Liver (tissue), 9 donors: ENCODE measurements around the gene GRIN1. TPM values are rescaled to one million over a fixed set of nuclear protein-coding genes. Genes with fewer than 3 reads are reported as not detected.

Experiments
- DNase-seq: peaks from one replicate; pipeline ENCODE4 v3.0.0-alpha.2; 2017; ENCODE audit warnings: low spot score
- H3K27ac ChIP-seq, 2 donors: one replicate each; pipeline ENCODE4 v1.7.0; 2013; ENCODE audit warnings: inconsistent platforms in 2 of 2, low read length in 2 of 2, control low read depth in 1 of 2, low read depth in 1 of 2, mild to moderate bottlenecking in 1 of 2
- H3K27me3 ChIP-seq, 4 donors: one replicate each; pipeline versions ENCODE4 v1.6.1 to v1.7.0; 2013; ENCODE audit warnings: low read length in 3 of 4, inconsistent platforms in 1 of 4, mild to moderate bottlenecking in 1 of 4, moderate library complexity in 1 of 4; ENCODE audit not compliant: control insufficient read depth in 4 of 4, insufficient read depth in 4 of 4
- H3K36me3 ChIP-seq, 4 donors: one replicate each; pipeline versions ENCODE4 v1.6.1 to v1.7.0; 2013; ENCODE audit warnings: low read length in 3 of 4, mild to moderate bottlenecking in 3 of 4, low read depth in 1 of 4, moderate library complexity in 1 of 4; ENCODE audit not compliant: control insufficient read depth in 4 of 4, insufficient read depth in 3 of 4
- H3K4me1 ChIP-seq, 4 donors: one replicate each; pipeline versions ENCODE4 v1.6.1 to v1.7.0; 2013; ENCODE audit warnings: low read length in 3 of 4, mild to moderate bottlenecking in 3 of 4, moderate library complexity in 1 of 4; ENCODE audit not compliant: control insufficient read depth in 4 of 4, insufficient read depth in 4 of 4
- H3K4me3 ChIP-seq, 3 donors: one replicate each; pipeline versions ENCODE4 v1.6.1 to v1.7.0; 2013; ENCODE audit warnings: low read length in 3 of 3, control low read depth in 1 of 3, low read depth in 1 of 3, mild to moderate bottlenecking in 1 of 3
- H3K9ac ChIP-seq, 2 donors: one replicate each; pipeline ENCODE4 v1.7.0; 2013; ENCODE audit warnings: low read length in 2 of 2, mild to moderate bottlenecking in 2 of 2, moderate library complexity in 2 of 2, control low read depth in 1 of 2, low read depth in 1 of 2
- H3K9me3 ChIP-seq, 4 donors: one replicate each; pipeline versions ENCODE4 v1.6.1 to v1.7.0; 2013; ENCODE audit warnings: low read length in 3 of 4; ENCODE audit not compliant: control insufficient read depth in 4 of 4
- ATF3 ChIP-seq: IDR thresholded peaks from 2 replicates; pipeline ENCODE4 v1.6.1; 2016; ENCODE audit warnings: antibody characterized with exemption
- EGR1 ChIP-seq, 2 donors: IDR thresholded peaks; 2 replicates each; pipeline ENCODE4 v1.6.1; 2016 to 2018; ENCODE audit warnings: antibody characterized with exemption in 2 of 2, low read depth in 2 of 2
- FOXA1 ChIP-seq: IDR thresholded peaks from 2 replicates; pipeline ENCODE4 v1.6.1; 2016; ENCODE audit warnings: antibody characterized with exemption
- FOXA2 ChIP-seq: IDR thresholded peaks from 2 replicates; pipeline ENCODE4 v1.6.1; 2016; ENCODE audit warnings: antibody characterized with exemption
- GABPA ChIP-seq, 2 donors: IDR thresholded peaks in 1 of 2; conservative IDR thresholded peaks in 1 of 2; 2 replicates each; pipeline ENCODE4 v1.6.1; 2016; ENCODE audit warnings: antibody characterized with exemption in 2 of 2, mild to moderate bottlenecking in 1 of 2, moderate library complexity in 1 of 2
- HNF4A ChIP-seq, 2 donors: conservative IDR thresholded peaks; 2 replicates each; pipeline ENCODE4 v1.6.1; 2016; ENCODE audit warnings: antibody characterized with exemption in 2 of 2, mild to moderate bottlenecking in 2 of 2
- HNF4G ChIP-seq: IDR thresholded peaks from 2 replicates; pipeline ENCODE4 v1.6.1; 2016; ENCODE audit warnings: antibody characterized with exemption
- JUND ChIP-seq, 2 donors: IDR thresholded peaks; 2 replicates each; pipeline ENCODE4 v1.6.1; 2016; ENCODE audit warnings: antibody characterized with exemption in 2 of 2
- NR2F2 ChIP-seq: IDR thresholded peaks from 2 replicates; pipeline ENCODE4 v1.6.1; 2016; ENCODE audit warnings: antibody characterized with exemption
- RAD21 ChIP-seq, 2 donors: IDR thresholded peaks; 2 replicates each; pipeline ENCODE4 v1.6.1; 2016; ENCODE audit warnings: antibody characterized with exemption in 2 of 2, mild to moderate bottlenecking in 2 of 2
- RXRA ChIP-seq, 2 donors: IDR thresholded peaks; 2 replicates each; pipeline ENCODE4 v1.6.1; 2017 to 2018; ENCODE audit warnings: antibody characterized with exemption in 2 of 2, mild to moderate bottlenecking in 1 of 2
- SP1 ChIP-seq: IDR thresholded peaks from 2 replicates; pipeline ENCODE4 v1.6.1; 2018; ENCODE audit warnings: antibody characterized with exemption, mild to moderate bottlenecking
- TAF1 ChIP-seq: conservative IDR thresholded peaks from 2 replicates; pipeline ENCODE4 v1.6.1; 2016; ENCODE audit warnings: antibody characterized with exemption, mild to moderate bottlenecking
- YY1 ChIP-seq: IDR thresholded peaks from 2 replicates; pipeline ENCODE4 v1.6.1; 2016; ENCODE audit warnings: antibody characterized with exemption, mild to moderate bottlenecking
- WGBS: extraction: QIAGEN DNeasy Blood & Tissue Kit; methylation state at CpG from one replicate; pipeline ENCODE4 v1.1.7; 2013; 5-methylcytosine and 5-hydroxymethylcytosine counted together
- polyA plus RNA-seq, 2 donors: library from polyadenylated mRNA; stranded (reverse) in 1 of 2; unstranded in 1 of 2; fragments of 200-250 nt in 1 of 2; fragments of >200 nt in 1 of 2; fragmentation: Nextera tagmentation in 1 of 2; extraction: Ambion mirVana in 1 of 2; gene quantifications; one replicate each; pipeline versions ENCODE4 v1.2.1 to v1.2.3, GENCODE V29; 2013 to 2015
- total RNA-seq, 2 donors: library from RNA; depleted of rRNA; stranded (reverse); fragments of >200 nt; gene quantifications; one replicate each; pipeline ENCODE4 v1.2.3, GENCODE V29; 2014
- TF ChIP-seq, protein P1 (sequence below): IDR thresholded peaks from 2 replicates; pipeline ENCODE4 v1.6.1; 2016; ENCODE audit warnings: antibody characterized with exemption
- TF ChIP-seq, protein P2 (sequence below): IDR thresholded peaks from 2 replicates; pipeline ENCODE4 v1.6.1; 2016; ENCODE audit warnings: antibody characterized with exemption, mild to moderate bottlenecking
- TF ChIP-seq, protein P3 (sequence below): fragments of 150-350 bp; IDR thresholded peaks from 2 replicates; pipeline ENCODE4 v1.5.1; 2017; ENCODE audit warnings: improper control_type of control experiment, low read depth, low read length; ENCODE audit not compliant: missing input control
- TF ChIP-seq, protein P4 (sequence below): IDR thresholded peaks from 2 replicates; pipeline ENCODE4 v1.6.1; 2016; ENCODE audit warnings: antibody characterized with exemption
- donor health status: healthy.
- donor health status: healthy.
- donor health status: healthy.
- donor health status: healthy.
- donor health status: healthy.

GRIN1 gene
- total and polyA plus RNA-seq, 4 donors = 0.05 TPM; not detected in 3

DNA sequence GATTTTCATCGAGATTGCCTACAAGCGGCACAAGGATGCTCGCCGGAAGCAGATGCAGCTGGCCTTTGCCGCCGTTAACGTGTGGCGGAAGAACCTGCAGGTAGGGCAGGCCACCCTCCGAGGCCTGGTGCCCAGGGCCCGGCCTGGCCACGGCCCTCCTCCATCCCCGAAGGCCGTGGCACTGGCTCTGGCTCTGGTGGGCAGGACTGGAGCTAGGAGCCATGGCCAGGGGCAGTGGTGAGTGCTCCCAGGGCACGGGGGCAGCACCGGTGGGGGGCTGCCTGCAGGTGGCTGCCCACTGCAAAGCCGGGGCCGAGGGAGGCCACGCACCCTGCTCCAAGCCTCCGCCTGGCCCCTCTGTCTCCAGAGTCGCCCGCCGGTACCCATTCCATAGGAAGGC is 24.9 kb downstream of the GRIN1 start:
- TF ChIP-seq FOXA1 (no peak), SP1 (no peak), RXRA (IDR thresholded peaks at IDR 0.05) (no peak), RAD21 (IDR thresholded peaks at IDR 0.05) (no peak), GABPA (IDR thresholded peaks at IDR 0.05 in 1 of 2, conservative IDR thresholded peaks at IDR 0.05 in 1 of 2) (no peak), FOXA2 (no peak), NR2F2 (no peak), HNF4G (no peak), EGR1 (IDR thresholded peaks at IDR 0.05; ENCODE audit: low read depth in 2 of 2) (no peak)
- TF ChIP-seq, protein P1, sequence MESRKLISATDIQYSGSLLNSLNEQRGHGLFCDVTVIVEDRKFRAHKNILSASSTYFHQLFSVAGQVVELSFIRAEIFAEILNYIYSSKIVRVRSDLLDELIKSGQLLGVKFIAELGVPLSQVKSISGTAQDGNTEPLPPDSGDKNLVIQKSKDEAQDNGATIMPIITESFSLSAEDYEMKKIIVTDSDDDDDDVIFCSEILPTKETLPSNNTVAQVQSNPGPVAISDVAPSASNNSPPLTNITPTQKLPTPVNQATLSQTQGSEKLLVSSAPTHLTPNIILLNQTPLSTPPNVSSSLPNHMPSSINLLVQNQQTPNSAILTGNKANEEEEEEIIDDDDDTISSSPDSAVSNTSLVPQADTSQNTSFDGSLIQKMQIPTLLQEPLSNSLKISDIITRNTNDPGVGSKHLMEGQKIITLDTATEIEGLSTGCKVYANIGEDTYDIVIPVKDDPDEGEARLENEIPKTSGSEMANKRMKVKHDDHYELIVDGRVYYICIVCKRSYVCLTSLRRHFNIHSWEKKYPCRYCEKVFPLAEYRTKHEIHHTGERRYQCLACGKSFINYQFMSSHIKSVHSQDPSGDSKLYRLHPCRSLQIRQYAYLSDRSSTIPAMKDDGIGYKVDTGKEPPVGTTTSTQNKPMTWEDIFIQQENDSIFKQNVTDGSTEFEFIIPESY = no peak
- TF ChIP-seq, protein P2, sequence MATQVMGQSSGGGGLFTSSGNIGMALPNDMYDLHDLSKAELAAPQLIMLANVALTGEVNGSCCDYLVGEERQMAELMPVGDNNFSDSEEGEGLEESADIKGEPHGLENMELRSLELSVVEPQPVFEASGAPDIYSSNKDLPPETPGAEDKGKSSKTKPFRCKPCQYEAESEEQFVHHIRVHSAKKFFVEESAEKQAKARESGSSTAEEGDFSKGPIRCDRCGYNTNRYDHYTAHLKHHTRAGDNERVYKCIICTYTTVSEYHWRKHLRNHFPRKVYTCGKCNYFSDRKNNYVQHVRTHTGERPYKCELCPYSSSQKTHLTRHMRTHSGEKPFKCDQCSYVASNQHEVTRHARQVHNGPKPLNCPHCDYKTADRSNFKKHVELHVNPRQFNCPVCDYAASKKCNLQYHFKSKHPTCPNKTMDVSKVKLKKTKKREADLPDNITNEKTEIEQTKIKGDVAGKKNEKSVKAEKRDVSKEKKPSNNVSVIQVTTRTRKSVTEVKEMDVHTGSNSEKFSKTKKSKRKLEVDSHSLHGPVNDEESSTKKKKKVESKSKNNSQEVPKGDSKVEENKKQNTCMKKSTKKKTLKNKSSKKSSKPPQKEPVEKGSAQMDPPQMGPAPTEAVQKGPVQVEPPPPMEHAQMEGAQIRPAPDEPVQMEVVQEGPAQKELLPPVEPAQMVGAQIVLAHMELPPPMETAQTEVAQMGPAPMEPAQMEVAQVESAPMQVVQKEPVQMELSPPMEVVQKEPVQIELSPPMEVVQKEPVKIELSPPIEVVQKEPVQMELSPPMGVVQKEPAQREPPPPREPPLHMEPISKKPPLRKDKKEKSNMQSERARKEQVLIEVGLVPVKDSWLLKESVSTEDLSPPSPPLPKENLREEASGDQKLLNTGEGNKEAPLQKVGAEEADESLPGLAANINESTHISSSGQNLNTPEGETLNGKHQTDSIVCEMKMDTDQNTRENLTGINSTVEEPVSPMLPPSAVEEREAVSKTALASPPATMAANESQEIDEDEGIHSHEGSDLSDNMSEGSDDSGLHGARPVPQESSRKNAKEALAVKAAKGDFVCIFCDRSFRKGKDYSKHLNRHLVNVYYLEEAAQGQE = no peak
- H3K4me3 ChIP-seq = no peak overlapping the region
- H3K27ac ChIP-seq = no peak overlapping the region
- DNase-seq = no peak
- H3K9me3 ChIP-seq = no peaks in the 10 kb centered on the region
- peaks cover 2 to 26% (median 14%) of the 10 kb centered on the region in 4 donors for H3K27me3 ChIP-seq
- no peak overlapping the region for H3K9ac ChIP-seq
- WGBS = 82% methylated on average over 22 of the region's 22 CpGs
- H3K36me3 ChIP-seq = no peaks in the 10 kb centered on the region
- peaks cover 6 to 19% (median 11%) of the 10 kb centered on the region in 4 donors for H3K4me1 ChIP-seq

DNA sequence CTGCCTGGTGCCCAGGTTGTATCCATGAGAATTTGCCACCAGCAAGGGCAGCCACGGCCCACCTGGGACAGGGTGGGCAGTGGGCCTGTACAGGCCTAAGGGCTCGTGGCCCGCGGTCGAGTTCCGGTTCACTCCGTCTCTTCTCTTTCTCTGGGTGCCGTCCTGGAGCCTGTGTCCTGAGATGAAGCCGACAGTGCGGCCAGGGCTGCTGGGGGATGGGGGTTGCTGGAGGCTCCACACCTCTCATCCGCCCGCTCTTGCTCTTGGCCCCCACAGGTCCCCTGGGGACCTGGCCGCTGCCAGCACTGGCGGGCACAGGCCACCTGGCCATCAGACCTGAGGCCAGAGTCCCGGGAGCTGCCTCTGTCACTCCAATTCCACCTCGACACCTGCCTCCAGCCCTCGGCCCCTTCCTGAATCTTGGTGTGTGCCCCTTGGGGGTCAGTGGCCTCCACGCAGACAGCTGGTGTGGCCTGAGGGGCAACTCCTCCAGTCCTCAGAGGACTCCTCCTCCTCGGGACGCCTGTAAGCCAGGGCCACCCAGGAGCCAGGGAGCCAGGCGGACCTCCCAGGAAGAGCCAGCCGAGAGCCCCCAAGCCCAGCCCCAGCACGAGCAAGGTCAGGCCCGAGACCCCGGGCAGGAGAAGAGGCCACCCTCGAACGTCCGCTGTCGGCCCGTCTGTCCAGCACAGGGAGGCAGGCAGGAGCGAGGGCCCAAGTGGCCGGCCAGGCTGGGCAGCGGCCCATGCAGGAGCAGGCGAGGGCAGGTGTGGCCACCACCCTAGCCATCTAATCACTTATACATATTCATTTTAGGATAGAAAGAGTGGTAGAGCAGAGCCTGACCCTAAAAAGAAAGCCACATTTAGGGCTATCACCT is 25.7 kb downstream of the GRIN1 start:
- 70% methylated on average over 34 of the region's 34 CpGs for WGBS
- H3K4me1 ChIP-seq = peaks cover 14 to 27% (median 18%) of the 10 kb centered on the region in 4 donors
- no peak for TF ChIP-seq ATF3
- TF ChIP-seq SP1 = no peak
- no peak for TF ChIP-seq HNF4A (conservative IDR thresholded peaks at IDR 0.05)
- no peak for TF ChIP-seq YY1
- TF ChIP-seq, protein P3, sequence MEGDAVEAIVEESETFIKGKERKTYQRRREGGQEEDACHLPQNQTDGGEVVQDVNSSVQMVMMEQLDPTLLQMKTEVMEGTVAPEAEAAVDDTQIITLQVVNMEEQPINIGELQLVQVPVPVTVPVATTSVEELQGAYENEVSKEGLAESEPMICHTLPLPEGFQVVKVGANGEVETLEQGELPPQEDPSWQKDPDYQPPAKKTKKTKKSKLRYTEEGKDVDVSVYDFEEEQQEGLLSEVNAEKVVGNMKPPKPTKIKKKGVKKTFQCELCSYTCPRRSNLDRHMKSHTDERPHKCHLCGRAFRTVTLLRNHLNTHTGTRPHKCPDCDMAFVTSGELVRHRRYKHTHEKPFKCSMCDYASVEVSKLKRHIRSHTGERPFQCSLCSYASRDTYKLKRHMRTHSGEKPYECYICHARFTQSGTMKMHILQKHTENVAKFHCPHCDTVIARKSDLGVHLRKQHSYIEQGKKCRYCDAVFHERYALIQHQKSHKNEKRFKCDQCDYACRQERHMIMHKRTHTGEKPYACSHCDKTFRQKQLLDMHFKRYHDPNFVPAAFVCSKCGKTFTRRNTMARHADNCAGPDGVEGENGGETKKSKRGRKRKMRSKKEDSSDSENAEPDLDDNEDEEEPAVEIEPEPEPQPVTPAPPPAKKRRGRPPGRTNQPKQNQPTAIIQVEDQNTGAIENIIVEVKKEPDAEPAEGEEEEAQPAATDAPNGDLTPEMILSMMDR = no peak
- no peak for TF ChIP-seq HNF4G
- TF ChIP-seq, protein P2 = no peak
- TF ChIP-seq GABPA (IDR thresholded peaks at IDR 0.05 in 1 of 2, conservative IDR thresholded peaks at IDR 0.05 in 1 of 2) = no peak
- TF ChIP-seq, protein P4, sequence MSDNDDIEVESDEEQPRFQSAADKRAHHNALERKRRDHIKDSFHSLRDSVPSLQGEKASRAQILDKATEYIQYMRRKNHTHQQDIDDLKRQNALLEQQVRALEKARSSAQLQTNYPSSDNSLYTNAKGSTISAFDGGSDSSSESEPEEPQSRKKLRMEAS = no peak
- no peak for TF ChIP-seq FOXA2
- TF ChIP-seq EGR1 (IDR thresholded peaks at IDR 0.05; ENCODE audit: low read depth in 2 of 2) = no peak
- TF ChIP-seq TAF1 = no peak
- TF ChIP-seq JUND (IDR thresholded peaks at IDR 0.05) = no peak
- H3K4me3 ChIP-seq = no peak overlapping the region
- H3K27ac ChIP-seq = no peak overlapping the region
- H3K27me3 ChIP-seq = peaks cover 2 to 30% (median 13%) of the 10 kb centered on the region in 4 donors
- H3K9ac ChIP-seq = no peak overlapping the region
- no peak for DNase-seq
- no peaks in the 10 kb centered on the region for H3K9me3 ChIP-seq
- no peaks in the 10 kb centered on the region for H3K36me3 ChIP-seq
